ENCODE results near the gene RAD51C.
"Not testable (repeated sequence)": the region's sequence is repeated elsewhere in the genome, so short reads cannot be mapped to it uniquely, and the experiment has no call there.

The RAD51C gene

GRCh38 chr17:58692239-58693055 lies at the start of gene RAD51C:
Gene RAD51C, plus strand, starts transcription at chr17:58692602. Its CDS starts 42 bp downstream, at chr17:58692644.
- DNase-seq = peak; percentile 34

GRCh38 chr17:58643147-58643546 lies 49.3 kb upstream of the RAD51C start:
- no peak for DNase-seq

- no peak for DNase-seq
These were observed 44.2 kb upstream of the RAD51C start for GRCh38 chr17:58648236-58648635.

- DNase-seq = not testable (repeated sequence)
These were observed 34.2 kb upstream of the RAD51C start for GRCh38 chr17:58657962-58658803.

- peak; percentile 63 for DNase-seq
These were observed 33.3 kb upstream of the RAD51C start for GRCh38 chr17:58658804-58659713.

- not testable (repeated sequence) for DNase-seq
These were observed 32.7 kb upstream of the RAD51C start for GRCh38 chr17:58659714-58660084.

GRCh38 chr17:58660621-58661020 lies 31.8 kb upstream of the RAD51C start:
- no peak for DNase-seq

- no peak for DNase-seq
These were observed 30.9 kb upstream of the RAD51C start for GRCh38 chr17:58661499-58661898.

GRCh38 chr17:58664302-58664701 lies 28.1 kb upstream of the RAD51C start:
- DNase-seq = no peak

- DNase-seq = no peak
These were observed 26.2 kb upstream of the RAD51C start for GRCh38 chr17:58665946-58666857.

- DNase-seq = no peak
These were observed 25.5 kb upstream of the RAD51C start for GRCh38 chr17:58666858-58667267.

GRCh38 chr17:58667934-58668597 lies 24.3 kb upstream of the RAD51C start:
- no peak for DNase-seq

- DNase-seq = no peak
These were observed 23.8 kb upstream of the RAD51C start for GRCh38 chr17:58668598-58668935.

- DNase-seq = no peak
These were observed 22.5 kb upstream of the RAD51C start for GRCh38 chr17:58669853-58670252.

- DNase-seq = no peak
These were observed 20.4 kb upstream of the RAD51C start for GRCh38 chr17:58671969-58672368.

- DNase-seq = no peak
These were observed 15.1 kb upstream of the RAD51C start for GRCh38 chr17:58677194-58677880.

GRCh38 chr17:58678287-58678686 lies 14.1 kb upstream of the RAD51C start:
- not testable (repeated sequence) for DNase-seq

- DNase-seq = no peak
These were observed 13.0 kb upstream of the RAD51C start for GRCh38 chr17:58679263-58680037.

- no peak for DNase-seq
These were observed 12.4 kb upstream of the RAD51C start for GRCh38 chr17:58680038-58680369.

- DNase-seq = no peak
These were observed 8.4 kb upstream of the RAD51C start for GRCh38 chr17:58684003-58684402.
